HG02642 (cell line): ENCODE results near the gene NARF.
A peak's percentile ranks its signal among the peaks of the same experiment; 100 is the strongest.
"Not testable (repeated sequence)": the region's sequence is repeated elsewhere in the genome, so short reads cannot be mapped to it uniquely, and the experiment has no call there.

Experiments used
- ATAC-seq: cut with Tn5 transposase; IDR thresholded peaks from one replicate; pipeline ENCODE4 v1.9.1; 2021; ENCODE audit warnings: mild to moderate bottlenecking; ENCODE audit not compliant: unreplicated experiment, poor library complexity

NARF gene

GRCh38 chr17:82445542-82445941, 13.0 kb upstream of the NARF start:
- no peak for ATAC-seq

GRCh38 chr17:82446124-82446523, 12.4 kb upstream of the NARF start:
- ATAC-seq: no peak

DNA sequence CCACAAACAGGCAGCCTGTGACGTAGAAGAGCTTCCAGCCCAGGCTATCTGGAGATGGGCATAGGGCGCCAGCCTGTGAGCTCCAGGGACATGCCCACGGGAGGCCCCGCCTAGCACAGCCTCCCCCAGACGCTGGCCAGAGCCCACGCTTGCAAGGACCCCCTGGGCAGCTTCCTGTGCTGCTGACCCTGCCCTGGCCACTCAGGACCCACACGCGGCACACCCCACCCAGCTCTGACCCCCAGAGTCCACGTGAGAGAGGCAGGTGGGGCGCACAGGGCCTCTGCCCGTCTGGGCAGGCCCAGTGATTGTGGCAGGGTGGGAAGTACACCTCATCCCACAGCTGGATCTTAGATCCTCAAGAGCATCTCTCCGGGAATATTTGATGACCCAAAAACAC, 11.9 kb upstream of the NARF start:
- no peak for ATAC-seq

DNA sequence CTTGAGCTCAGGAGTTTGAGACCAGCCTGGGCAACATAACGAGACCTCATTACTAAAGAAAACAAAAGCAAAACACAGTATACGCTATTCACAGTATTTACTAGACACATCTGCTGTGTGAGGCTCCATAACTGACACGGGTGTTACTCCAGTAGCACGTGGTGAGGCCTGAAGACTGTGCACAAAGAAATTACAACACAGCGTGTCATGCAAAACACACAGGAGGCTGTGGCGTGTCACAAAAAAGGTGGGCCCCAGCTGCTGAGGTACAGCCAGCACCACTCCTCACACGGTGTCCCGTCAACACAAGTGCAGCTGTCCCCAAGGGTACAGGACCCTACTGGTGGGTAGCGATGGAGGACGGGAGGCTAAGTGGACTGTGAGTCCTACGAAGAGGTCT, 10.7 kb upstream of the NARF start:
- no peak for ATAC-seq

- ATAC-seq: peak; percentile 56
Observed at GRCh38 chr17:82449131-82449882, 9.2 kb upstream of the NARF start.

- peak; percentile 1 for ATAC-seq
Observed at GRCh38 chr17:82449883-82450356, 8.6 kb upstream of the NARF start.

DNA sequence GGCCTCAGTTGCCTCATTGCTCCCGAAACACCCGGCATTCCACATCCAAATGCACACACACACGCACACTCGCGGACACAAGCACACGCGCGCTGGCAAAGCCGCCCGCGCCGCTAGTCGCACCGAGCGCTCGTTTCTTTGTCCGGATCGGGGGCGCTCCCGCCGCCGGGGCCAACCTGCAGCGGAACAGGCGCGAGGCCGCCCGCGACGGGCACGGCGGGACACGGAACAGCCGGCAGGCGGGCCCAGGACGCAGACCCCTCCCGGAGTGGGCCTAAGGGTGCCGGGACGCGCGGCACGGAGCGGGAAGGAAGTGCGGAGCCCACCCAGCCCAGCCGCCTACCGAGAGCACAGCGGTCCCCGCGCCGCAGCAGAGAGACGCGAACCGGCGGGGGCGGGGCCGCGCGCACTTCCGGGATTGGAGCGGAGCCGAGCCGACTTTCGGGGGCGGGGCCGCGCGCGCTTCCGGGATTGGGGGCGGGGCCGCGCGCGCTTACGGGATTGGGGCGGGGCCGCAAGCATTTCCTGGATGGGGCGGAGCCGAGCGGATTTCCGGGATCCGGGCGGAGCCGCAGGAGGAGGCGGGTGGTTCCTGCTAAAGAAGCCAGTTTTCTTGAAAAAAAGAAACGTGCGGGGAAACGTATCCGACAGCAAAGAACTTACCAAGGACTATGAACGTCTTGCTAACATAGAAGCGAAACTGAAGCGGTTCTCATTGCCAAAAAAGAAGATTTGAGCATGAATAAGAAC, 8.0 kb upstream of the NARF start, which contains the start of gene CYBC1:
CYBC1 (minus strand) TSS at position 396 of the 750 bp plus-strand sequence. CDS start 1,498 bp downstream, outside the sequence.
- ATAC-seq: peak; percentile 75

- no peak for ATAC-seq
Observed at GRCh38 chr17:82452162-82452561, 6.4 kb upstream of the NARF start.

- not testable (repeated sequence) for ATAC-seq
Observed at GRCh38 chr17:82453151-82453550, 5.4 kb upstream of the NARF start.

DNA sequence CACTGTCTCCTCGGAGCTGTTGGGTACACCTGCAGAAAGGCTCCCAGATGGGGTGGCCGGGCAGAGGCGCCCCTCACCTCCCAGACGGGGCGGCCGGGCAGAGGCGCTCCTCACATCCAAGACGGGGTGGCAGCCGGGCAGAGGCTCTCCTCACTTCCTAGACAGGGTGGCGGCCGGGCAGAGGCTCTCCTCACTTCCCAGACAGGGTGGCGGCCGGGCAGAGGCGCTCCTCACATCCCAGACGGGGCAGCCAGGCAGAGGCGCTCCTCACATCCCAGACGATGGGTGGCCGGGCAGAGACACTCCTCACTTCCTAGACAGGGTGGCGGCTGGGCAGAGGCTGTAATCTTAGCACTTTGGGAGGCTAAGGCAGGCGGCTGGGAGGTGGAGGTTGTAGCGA, 4.8 kb upstream of the NARF start:
- not testable (repeated sequence) for ATAC-seq

DNA sequence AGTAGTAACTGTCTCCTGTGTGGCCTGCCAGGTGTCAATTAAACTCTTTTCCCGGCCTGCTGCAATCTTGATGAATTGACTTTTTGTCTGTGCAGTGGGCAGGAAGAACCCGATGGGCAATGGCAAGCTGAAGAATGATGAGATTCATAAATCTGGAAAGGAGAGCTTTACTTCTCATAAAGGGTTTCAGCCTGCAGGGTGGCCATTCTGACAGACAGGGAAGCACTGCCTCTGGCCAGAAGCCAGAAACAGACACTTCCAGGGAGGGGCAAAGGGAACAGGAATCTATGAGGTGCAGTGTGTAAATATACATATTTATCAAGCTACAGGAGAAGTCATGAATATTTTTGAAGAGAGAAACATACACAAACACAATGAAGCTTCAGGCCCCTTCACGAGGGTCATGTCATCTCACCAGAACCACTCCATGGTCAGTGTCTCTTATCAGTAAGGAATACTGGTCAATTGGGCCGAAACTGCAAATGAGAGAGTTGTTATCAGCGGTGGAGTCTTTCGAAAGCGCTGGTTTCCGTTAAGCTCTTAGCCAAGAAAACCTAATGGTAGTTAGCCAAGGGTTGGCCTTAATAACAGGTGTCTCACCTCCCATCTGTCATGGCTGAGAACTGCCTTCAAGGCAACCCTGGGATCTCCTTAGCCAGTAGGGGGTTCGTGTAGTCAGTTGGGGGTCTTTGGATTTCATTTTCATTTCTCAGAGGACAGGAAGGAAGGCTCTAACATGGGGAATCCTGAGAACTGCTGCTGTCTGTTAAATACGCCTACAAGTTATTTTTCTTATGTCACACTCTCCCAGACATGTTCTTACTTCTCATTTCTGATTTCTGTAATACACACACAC, 1.2 kb upstream of the NARF start:
- ATAC-seq: no peak

- no peak for ATAC-seq
Observed at GRCh38 chr17:82457929-82458178, 687 bp upstream of the NARF start.

DNA sequence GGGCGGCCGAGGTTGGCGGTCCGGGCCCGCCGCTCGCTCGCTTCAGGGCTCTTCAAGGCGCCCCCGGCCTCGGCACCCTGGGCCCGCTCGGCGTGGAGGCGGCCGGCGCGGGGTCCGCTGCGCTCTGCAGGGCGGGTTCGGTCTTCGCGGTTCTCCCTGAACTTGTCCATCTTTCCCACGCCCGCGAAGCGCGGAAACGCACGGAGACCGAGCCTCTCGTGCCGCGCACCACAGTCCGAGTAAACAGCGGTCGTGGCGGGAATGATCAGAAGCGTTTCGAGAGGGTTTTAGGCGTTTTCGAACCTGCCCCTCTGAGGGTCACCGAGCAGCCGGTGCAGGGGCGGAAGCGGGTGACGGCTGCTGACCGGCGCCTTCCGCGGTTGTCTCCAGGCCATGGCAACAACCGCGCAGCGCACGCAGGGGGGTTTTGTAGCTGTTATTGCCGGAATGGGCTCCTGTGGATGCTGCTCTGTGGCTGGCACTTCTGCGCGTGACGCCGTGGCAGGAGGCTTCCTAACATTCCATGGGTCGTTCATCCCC, 414 bp downstream of the NARF start:
- peak; percentile 1 for ATAC-seq

DNA sequence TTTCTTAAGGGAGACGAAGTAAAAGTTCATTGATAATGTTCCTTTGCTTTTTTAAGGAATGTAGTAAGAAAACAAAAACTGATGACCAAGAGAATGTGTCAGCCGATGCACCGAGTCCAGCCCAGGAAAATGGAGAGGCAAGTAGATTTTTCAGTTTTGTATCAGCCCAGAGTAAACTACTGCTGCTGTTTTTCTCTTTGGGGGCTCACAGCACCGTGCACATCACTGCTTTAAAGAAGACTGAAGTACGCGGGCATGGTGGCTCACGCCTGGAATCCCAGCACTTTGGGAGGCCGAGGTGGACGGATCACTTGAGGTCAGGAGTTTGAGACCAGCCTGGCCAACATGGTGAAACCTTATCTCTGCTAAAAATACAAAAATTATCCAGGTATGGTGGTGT, 1.4 kb downstream of the NARF start:
- not testable (repeated sequence) for ATAC-seq

DNA sequence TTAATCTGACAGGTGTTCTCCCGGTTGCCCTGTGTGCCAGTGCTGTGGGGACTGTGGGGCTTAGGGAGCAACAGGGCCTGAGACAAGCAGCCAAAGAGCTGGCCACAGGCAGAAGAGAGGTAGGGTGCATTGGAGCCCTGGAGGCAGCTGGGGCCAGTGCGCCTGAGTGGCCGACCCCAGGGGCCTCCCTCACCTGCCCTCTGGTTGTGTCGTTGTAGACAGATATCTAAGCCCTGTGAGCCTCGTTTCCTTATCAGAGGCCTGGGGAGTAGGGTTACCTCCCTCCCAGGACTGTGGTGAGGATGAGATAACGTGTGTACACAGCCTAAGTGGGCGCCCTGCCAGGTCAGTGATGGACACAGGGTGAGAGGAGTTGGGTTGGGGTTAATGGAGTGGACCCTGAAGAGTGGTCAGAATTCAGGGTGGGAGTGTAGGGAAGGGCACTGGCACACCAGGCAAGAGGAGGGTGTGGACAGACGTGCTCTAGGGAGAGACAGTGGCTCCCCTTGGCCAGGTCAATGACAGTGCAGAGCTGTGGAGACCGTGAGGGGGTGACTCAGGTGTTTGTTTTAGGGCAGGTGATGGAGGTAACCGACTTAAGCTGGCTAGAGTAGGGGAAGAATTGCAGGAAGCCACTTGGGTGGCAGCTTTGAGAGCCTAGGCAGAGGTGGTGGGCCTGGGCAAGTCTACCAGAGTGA, 3.4 kb downstream of the NARF start:
- ATAC-seq: no peak

DNA sequence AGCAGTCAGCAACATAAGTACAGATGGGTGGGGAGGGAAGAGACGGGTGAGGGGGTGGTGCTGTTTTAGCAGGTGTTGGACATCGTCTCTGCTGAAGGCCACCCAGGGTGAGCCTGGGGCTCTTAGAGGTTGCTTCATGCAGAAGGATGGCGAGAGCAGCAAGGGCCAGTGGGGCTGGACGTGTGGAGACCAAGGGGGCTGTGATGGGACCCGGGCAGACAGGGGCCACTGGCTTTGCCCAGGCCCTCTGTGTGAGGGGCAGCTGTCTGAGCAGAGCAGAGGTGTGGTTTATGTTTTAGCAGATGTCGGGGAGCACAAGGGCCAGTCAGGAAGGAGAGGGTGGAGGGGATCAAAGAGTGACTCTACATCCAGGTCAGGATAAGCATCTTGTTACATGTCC, 4.8 kb downstream of the NARF start:
- ATAC-seq: no peak

DNA sequence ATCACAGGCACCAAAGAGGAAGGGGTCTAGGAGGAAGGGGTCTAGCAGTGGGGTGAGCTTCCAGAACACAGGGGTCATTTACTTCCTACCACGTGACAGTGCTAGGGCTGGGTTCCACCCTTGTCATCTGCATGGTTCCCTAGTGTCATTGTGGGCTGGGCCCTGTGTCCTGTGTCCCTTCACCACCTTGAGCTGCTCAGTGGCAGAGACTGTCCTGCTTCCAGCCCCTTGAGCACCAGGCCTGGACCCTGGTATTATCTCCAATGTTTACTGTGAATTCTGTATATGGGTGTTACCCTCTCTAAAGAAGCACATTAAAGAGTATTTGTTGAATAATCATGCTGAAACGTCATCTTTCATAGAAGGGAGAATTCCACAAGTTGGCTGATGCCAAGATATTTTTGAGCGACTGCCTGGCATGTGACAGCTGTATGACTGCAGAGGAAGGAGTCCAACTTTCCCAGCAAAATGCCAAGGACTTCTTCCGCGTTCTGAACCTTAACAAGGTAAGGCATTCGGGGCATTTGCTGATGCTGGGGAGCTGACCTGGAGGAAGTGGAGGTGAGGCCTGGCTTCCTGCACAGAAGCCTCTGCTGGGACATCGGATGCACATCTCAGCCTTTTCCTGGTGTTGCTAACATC, 5.5 kb downstream of the NARF start:
- ATAC-seq: no peak

- ATAC-seq: no peak
Observed at GRCh38 chr17:82464567-82464929, 6.0 kb downstream of the NARF start.

DNA sequence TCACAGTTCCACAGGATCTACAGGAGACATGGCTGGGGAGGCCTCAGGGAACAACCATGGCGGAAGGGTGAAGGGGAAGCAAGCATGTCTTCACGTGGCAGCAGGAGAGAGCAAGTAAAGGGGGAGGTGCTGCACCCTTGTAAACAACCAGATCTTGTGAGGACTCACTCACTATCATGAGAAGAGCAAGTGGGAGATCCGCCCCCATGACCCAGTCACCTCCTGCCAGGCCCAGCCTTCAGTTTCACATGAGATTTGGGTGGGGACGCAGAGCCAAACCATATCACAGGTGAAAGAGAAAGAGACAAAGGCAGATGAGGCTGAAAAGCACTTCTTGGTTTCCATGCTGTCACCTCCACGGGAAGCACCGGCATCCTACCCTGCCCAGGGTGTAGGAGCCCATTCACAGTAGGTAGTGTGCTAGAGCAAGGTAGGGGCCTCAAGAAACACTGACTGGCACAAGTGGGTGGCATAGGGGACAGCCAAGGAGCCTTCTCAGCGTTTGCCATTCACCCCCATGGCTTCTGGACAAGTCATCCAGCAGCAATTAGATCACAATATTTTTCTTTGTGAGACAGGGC, 6.6 kb downstream of the NARF start:
- ATAC-seq: no peak
